Activated B cell treated with CpG ODN at 0.5 μM for 24 hours (primary cell): ENCODE data around the gene TULP1. TPM values are rescaled to one million over a fixed set of nuclear protein-coding genes. Genes with fewer than 3 reads are reported as not detected.

ENCODE experiments used
- ATAC-seq: fragments of 200-7000 bp; cut with Tn5 transposase; one replicate; pipeline ENCODE4 v1.10.0; 2021; ENCODE audit warnings: low read depth, mild to moderate bottlenecking, moderate library complexity
- CTCF ChIA-PET: fragments of 350-600 bp; sonication (Branson Sonifier 250); formaldehyde crosslinking; loops from one replicate; lab custom pipeline; 2021; ENCODE audit warnings: antibody characterized with exemption; lab: Charles Lee
- POLR2A ChIA-PET: fragments of 350-600 bp; sonication (Branson Sonifier 250); formaldehyde crosslinking; loops from one replicate; lab custom pipeline; 2021; ENCODE audit warnings: antibody characterized with exemption; lab: Charles Lee
- DNase-seq: peaks from one replicate; pipeline ENCODE4 v3.0.0; 2022
- H3K27ac Mint-ChIP-seq: one replicate; pipeline ENCODE4 v1.8.0; 2020; ENCODE audit warnings: mixed read lengths
- H3K27me3 Mint-ChIP-seq: one replicate; pipeline ENCODE4 v1.8.0; 2021; ENCODE audit warnings: mixed read lengths
- H3K36me3 Mint-ChIP-seq: one replicate; pipeline ENCODE4 v1.8.0; 2021; ENCODE audit warnings: low read depth, mixed read lengths
- H3K4me1 Mint-ChIP-seq: one replicate; pipeline ENCODE4 v1.8.0; 2021; ENCODE audit warnings: mixed read lengths
- H3K4me3 Mint-ChIP-seq: one replicate; pipeline ENCODE4 v1.8.0; 2020; ENCODE audit warnings: mild to moderate bottlenecking, mixed read lengths
- H3K9me3 Mint-ChIP-seq: one replicate; pipeline ENCODE4 v1.8.0; 2020; ENCODE audit warnings: mixed read lengths
- intact Hi-C: fragments of 100-400 bp; cut with micrococcal nuclease; formaldehyde crosslinking; loops from one replicate; pipeline ENCODE4 v1.15.1; 2024
- total RNA-seq: library from RNA; stranded (reverse); gene quantifications from 2 replicates; pipeline ENCODE4 v1.2.3, GENCODE V29; 2022
- TF ChIP-seq, protein P1 (sequence below): fragments of 200-600 bp; IDR thresholded peaks from one replicate; pipeline ENCODE4 v1.8.0; 2022; ENCODE audit warnings: antibody characterized with exemption, mild to moderate bottlenecking

TULP1 gene
- total RNA-seq, 1 donor from 2014 or later: not detected

DNA sequence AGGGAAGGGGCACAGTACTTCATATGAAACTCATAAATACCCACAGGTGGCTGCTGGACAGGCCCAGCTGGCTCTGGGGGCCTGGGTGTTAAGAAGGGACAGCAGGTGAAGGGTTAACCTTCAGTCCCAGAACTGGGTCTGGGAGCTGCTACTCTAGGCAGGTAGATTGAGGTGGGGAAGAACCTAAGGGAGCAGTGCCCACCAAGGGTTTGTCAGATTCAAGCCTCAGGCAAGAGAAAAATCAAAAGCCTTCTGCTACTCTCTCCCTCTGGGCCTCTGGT lies 38.9 kb downstream of the TULP1 start:
- POLR2A ChIA-PET: interaction anchor here (0.6 to 1.6 kb wide), 7 partner anchors 16 to 263 kb away, joined by 3 to 7 read pairs (median 4); partner anchors contain the start of gene FANCE
- peaks cover 57% of the 10 kb centered on the region for H3K36me3 Mint-ChIP-seq

DNA sequence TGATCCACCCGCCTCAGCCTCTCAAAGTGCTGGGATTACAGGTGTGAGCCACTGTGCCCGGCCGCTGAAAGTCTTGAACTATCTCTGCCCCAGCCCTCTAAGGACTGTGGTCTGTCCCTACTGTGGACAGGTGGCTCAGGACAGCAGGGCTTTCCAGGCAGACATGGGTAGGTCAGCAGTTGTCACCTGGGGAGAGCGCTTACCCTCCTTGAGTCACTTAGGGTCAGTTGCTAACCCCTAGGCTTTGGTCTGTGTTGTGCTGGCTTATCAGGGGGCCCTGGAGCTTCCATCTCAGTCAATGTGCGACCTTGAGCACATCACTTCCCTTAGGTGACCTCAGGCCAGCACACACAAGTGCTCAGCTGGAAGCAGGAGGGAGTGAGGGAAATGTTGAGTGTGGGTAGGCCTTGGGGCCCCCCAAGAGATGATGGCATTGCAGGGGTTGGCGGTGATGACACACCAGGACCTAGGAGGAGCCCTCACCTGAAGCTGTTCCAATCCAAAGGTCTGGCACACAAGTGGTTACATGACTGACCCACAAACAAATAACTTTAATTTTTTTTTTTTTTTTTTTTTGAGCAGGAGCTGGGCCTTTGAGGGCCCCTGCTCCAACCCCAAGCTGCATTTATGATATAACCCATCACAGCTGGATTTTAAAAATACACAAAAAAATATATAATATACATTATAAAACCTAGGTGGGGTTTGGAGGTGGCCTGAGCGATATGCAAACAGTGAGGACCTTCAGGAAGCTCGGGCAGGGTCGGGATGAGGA lies 39.4 kb downstream of the TULP1 start:
- Mint-ChIP-seq H3K4me1 (peaks cover 38% of the 10 kb centered on the region), H3K27ac (peak overlapping the region; percentile 35), H3K9me3 (no peaks in the 10 kb centered on the region), H3K27me3 (no peaks in the 10 kb centered on the region), H3K36me3 (peaks cover 62% of the 10 kb centered on the region), H3K4me3 (no peak overlapping the region)
- intact Hi-C loops: no loop called here
- CTCF ChIA-PET: no interaction called here
- no peak for ATAC-seq
- POLR2A ChIA-PET: interaction anchor here (0.6 to 3.0 kb wide), 13 partner anchors 8 to 1402 kb away, joined by 3 to 15 read pairs (median 5); partner anchors contain the start of genes FANCE, PPARD and TEAD3
- DNase-seq: no peak
- TF ChIP-seq, protein P1, sequence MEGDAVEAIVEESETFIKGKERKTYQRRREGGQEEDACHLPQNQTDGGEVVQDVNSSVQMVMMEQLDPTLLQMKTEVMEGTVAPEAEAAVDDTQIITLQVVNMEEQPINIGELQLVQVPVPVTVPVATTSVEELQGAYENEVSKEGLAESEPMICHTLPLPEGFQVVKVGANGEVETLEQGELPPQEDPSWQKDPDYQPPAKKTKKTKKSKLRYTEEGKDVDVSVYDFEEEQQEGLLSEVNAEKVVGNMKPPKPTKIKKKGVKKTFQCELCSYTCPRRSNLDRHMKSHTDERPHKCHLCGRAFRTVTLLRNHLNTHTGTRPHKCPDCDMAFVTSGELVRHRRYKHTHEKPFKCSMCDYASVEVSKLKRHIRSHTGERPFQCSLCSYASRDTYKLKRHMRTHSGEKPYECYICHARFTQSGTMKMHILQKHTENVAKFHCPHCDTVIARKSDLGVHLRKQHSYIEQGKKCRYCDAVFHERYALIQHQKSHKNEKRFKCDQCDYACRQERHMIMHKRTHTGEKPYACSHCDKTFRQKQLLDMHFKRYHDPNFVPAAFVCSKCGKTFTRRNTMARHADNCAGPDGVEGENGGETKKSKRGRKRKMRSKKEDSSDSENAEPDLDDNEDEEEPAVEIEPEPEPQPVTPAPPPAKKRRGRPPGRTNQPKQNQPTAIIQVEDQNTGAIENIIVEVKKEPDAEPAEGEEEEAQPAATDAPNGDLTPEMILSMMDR: no peak

More for the DNA sequence above, 38.9 kb downstream of the TULP1 start:
- H3K27me3 Mint-ChIP-seq: no peaks in the 10 kb centered on the region
- TF ChIP-seq, protein P1: no peak
- intact Hi-C loops: no loop called here
- H3K4me1 Mint-ChIP-seq: peaks cover 37% of the 10 kb centered on the region
- no peaks in the 10 kb centered on the region for H3K9me3 Mint-ChIP-seq
- no peak for DNase-seq
- no peak for ATAC-seq
- no peak overlapping the region for H3K4me3 Mint-ChIP-seq
- CTCF ChIA-PET: no interaction called here
- H3K27ac Mint-ChIP-seq: peak overlapping the region; percentile 35

DNA sequence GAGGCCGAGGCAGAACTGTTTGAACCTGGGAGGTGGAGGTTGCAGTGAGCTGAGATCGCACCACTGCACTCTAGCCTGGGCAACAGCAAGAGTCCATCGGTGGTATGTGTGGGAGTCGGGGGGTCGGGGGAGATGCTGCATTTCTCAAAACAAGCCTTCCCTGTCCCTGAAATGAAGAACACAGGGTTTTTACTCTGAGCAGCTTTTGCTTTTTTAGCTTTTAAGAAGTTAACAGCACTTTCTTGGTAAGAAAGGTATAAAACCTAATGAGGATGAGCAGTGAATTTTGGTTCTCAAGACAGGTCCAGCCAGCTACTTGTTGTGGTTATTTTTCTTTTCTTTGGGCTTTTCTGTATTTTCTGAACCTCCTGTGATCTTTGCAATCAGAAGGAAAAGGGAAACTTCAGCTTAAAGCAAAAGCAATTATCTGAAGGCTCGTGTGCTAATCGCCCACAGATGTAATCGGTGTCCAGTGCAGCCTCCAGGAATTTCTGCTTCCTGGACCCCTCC lies 40.8 kb downstream of the TULP1 start:
- Mint-ChIP-seq H3K4me1 (peaks cover 50% of the 10 kb centered on the region), H3K27me3 (no peaks in the 10 kb centered on the region)

DNA sequence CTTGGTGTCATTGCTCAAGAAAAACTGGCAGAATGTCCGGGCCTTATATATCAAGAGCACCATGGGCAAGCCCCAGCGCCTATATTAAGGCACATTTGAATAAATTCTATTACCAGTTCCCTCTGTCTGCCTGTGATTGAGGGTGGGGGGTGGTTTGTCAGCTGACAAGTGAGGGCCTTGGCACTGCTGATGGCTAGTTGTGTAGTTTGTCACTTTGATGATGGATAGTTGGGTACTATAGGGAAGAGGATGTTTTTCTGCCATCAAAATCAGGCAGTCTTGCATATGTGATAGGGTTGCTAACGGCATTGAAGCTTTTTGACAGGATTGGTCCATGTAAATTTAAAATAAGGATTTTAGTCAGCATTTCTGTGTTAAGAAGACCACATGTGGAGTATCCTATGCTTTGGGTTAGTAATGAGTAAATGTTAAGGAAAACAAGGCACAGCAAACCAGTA lies 42.0 kb downstream of the TULP1 start:
- Mint-ChIP-seq H3K4me3 (peak overlapping the region; percentile 96), H3K9me3 (no peaks in the 10 kb centered on the region), H3K4me1 (peaks cover 50% of the 10 kb centered on the region), H3K27ac (peak overlapping the region; percentile 98), H3K27me3 (no peaks in the 10 kb centered on the region), H3K36me3 (peaks cover 76% of the 10 kb centered on the region)
- ATAC-seq (peak; percentile 13), DNase-seq (no peak)
- ChIA-PET CTCF (interaction anchor here (0.6 to 2.1 kb wide), 4 partner anchors 10 to 266 kb away, joined by 3 to 5 read pairs (median 4); partner anchors contain the start of gene ARMC12), POLR2A (interaction anchor here (0.6 to 3.0 kb wide), 8 partner anchors 10 to 910 kb away, joined by 3 to 15 read pairs (median 4); partner anchors contain the start of genes TEAD3 and ZNF76)
- TF ChIP-seq, protein P1: no peak
- intact Hi-C loops: no loop called here

More for the DNA sequence above, 40.8 kb downstream of the TULP1 start:
- H3K36me3 Mint-ChIP-seq: peaks cover 69% of the 10 kb centered on the region
- TF ChIP-seq, protein P1: no peak
- H3K27ac Mint-ChIP-seq: peak overlapping the region; percentile 60
- H3K9me3 Mint-ChIP-seq: no peaks in the 10 kb centered on the region
- intact Hi-C loops: no loop called here
- DNase-seq (no peak), ATAC-seq (no peak)
- ChIA-PET CTCF (interaction anchor here (2.1 kb wide), 1 partner anchor 9 kb away, joined by 5 read pairs; no protein-coding TSS in a partner anchor), POLR2A (interaction anchor here (0.6 to 3.0 kb wide), 7 partner anchors 9 to 212 kb away, joined by 3 to 15 read pairs (median 6); partner anchors contain the start of genes PPARD, TEAD3 and ZNF76)
- no peak overlapping the region for H3K4me3 Mint-ChIP-seq
